Keratinocyte (primary cell): ENCODE data around the gene STX3.

ENCODE experiments used
- CTCF ChIP-seq, 3 experiments: IDR thresholded peaks in 1 of 3; conservative IDR thresholded peaks in 1 of 3; optimal IDR thresholded peaks in 1 of 3; 2 replicates in 2 of 3; 3 replicates in 1 of 3; pipeline versions ENCODE3 to v1.5.1; 2011; ENCODE audit warnings: low read length in 3 of 3, mild to moderate bottlenecking in 3 of 3, moderate library complexity in 2 of 3, control low read depth in 1 of 3, inconsistent platforms in 1 of 3; ENCODE audit not compliant: insufficient read depth in 2 of 3; ENCODE audit errors: extremely low read depth in 1 of 3
- EZH2 ChIP-seq: IDR thresholded peaks from one replicate; pipeline ENCODE4 v1.6.1; 2012; ENCODE audit warnings: inconsistent platforms, mild to moderate bottlenecking, low read length, moderate library complexity

- no peak for TF ChIP-seq CTCF (optimal IDR thresholded peaks at IDR 0.05 in 1 of 3, IDR thresholded peaks at IDR 0.05 in 1 of 3, conservative IDR thresholded peaks at IDR 0.05 in 1 of 3; ENCODE audit: extremely low read depth in 1 of 3, insufficient read depth in 2 of 3, low read length in 3 of 3)
- no peak for TF ChIP-seq EZH2
These were observed 24.1 kb upstream of the STX3 start for GRCh38 chr11:59730896-59731565.
